GM23248 (cell line): Measurements from ENCODE around the gene TOP3A.

Experiments
- EZH2 ChIP-seq: fragments of 200-600 bp; sonication (generic); IDR thresholded peaks from 2 replicates; pipeline ENCODE4 v1.6.1; 2018; ENCODE audit warnings: antibody characterized with exemption, mild to moderate bottlenecking; ENCODE audit not compliant: insufficient read depth, poor library complexity, severe bottlenecking
- EZH2phosphoT487 ChIP-seq: fragments of 200-600 bp; sonication (generic); IDR thresholded peaks from 2 replicates; pipeline ENCODE4 v1.6.1; 2018; ENCODE audit warnings: antibody characterized with exemption, moderate library complexity, mild to moderate bottlenecking, low read depth; ENCODE audit not compliant: insufficient read depth

DNA sequence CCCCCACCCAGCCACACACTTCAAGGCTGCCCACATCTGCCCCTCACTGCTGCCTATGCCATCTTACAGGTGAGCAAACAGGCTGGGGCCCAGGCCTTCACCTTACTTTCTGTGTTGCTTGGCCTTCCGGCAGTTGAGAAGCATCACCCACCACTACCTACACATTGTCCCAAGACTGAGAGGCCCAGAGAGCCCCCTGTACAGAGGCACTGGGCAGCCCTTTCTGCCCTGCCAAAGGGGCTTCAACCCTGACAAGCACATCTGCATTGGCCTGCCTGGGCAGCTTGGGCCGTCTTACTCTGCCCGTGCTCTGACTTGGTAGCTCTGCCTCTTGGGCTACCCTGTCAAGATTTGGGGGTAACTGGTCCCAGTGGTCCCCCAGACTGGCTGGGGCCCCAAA, 53.1 kb downstream of the TOP3A start:
- TF ChIP-seq EZH2 = no peak
- no peak for TF ChIP-seq EZH2phosphoT487
